Measurements from ENCODE around the gene FEM1B. TPM values are rescaled to one million over a fixed set of nuclear protein-coding genes. Genes with fewer than 3 reads are reported as not detected.

Gene FEM1B
- total RNA-seq, 1 experiment from 2014 or later = 41.0 TPM

DNA sequence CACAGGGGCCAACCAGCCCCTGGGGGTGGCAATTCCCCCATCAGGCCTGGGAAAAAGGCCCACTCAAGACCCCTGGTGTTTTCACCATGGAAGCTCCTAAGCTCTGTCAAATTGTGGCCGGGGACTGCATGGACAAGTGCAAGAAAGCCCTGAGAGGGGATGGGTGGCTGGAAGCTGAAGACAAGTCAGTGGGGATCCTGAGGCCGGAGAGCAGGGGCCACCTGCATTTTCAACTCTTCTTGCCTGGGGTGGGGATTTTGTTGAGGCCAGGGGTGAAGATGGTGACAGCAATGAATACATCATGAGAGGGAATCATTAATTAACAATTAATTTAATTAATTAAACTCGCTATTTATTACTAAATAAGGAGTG, 33.9 kb downstream of the FEM1B start:
- intact Hi-C loops (cut with micrococcal nuclease; ENCODE audit: unreplicated experiment) = no loop called here
- TF ChIP-seq, protein P1, sequence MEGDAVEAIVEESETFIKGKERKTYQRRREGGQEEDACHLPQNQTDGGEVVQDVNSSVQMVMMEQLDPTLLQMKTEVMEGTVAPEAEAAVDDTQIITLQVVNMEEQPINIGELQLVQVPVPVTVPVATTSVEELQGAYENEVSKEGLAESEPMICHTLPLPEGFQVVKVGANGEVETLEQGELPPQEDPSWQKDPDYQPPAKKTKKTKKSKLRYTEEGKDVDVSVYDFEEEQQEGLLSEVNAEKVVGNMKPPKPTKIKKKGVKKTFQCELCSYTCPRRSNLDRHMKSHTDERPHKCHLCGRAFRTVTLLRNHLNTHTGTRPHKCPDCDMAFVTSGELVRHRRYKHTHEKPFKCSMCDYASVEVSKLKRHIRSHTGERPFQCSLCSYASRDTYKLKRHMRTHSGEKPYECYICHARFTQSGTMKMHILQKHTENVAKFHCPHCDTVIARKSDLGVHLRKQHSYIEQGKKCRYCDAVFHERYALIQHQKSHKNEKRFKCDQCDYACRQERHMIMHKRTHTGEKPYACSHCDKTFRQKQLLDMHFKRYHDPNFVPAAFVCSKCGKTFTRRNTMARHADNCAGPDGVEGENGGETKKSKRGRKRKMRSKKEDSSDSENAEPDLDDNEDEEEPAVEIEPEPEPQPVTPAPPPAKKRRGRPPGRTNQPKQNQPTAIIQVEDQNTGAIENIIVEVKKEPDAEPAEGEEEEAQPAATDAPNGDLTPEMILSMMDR (IDR thresholded peaks at IDR 0.05; ENCODE audit: insufficient read depth in 1 of 2, low read depth in 1 of 2, low read length in 1 of 2, severe bottlenecking in 1 of 2, unreplicated experiment in 1 of 2) = no peak
- no peaks in the 10 kb centered on the region for H3K36me3 ChIP-seq (ENCODE audit: control insufficient read depth, insufficient read depth, low read length)
- Mint-ChIP-seq H3K4me1 (ENCODE audit: low read depth, unreplicated experiment) (peaks cover 12% of the 10 kb centered on the region), H3K4me3 (ENCODE audit: unreplicated experiment) (no peak overlapping the region), H3K27ac (ENCODE audit: unreplicated experiment) (no peak overlapping the region), H3K27me3 (ENCODE audit: insufficient read depth, unreplicated experiment) (no peaks in the 10 kb centered on the region), H3K36me3 (ENCODE audit: insufficient read depth, unreplicated experiment) (no peaks in the 10 kb centered on the region), H3K9me3 (ENCODE audit: unreplicated experiment) (no peaks in the 10 kb centered on the region)
- DNase-seq = no peak
- BruUV-seq (replicated peaks) = no TSS peak
- no peaks in the 10 kb centered on the region for H3K27me3 ChIP-seq (replicated peaks; ENCODE audit: control insufficient read depth, insufficient read depth, low read length)
- no peak overlapping the region for H3K4me3 ChIP-seq (ENCODE audit: low read depth, low read length)
- H3K9me3 ChIP-seq = no peaks in the 10 kb centered on the region
- POLR2A ChIA-PET = no interaction called here
- no peaks in the 10 kb centered on the region for H3K4me1 ChIP-seq
- CTCF ChIA-PET = no interaction called here

DNA sequence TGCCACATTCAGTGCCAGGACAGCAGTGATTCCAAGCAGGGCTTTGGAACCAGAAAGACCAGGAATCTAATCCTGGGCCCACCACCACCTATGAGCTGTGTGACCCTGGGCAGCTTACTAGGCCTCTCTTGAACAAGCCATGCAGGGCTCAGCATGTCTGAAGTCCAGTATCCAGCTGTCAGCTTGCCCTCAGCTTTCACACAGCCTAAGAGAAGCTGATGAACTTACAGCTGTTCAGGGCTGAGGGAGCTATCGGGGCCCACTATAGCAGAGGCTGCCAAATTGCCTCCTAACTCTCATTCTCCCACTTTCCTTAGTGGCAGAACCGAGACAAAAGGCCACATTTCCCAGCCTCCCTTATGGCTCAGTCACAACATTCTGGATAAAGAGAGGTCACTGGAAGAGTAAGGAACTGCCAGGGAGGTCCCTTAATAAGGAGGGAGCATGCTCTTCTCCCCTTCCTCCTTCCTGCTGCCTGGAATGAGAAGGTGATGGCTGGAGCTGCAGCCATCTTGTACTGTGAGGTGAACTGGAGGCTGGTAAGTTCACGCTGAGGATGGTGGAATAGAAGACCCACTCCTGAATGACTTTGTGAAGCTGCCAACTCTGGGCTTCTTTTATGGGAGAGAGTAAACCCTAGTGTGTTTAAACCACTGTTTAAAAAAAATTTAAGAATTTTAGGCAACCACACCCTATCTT, 34.5 kb downstream of the FEM1B start:
- H3K27ac Mint-ChIP-seq (ENCODE audit: unreplicated experiment) = no peak overlapping the region
- no peaks in the 10 kb centered on the region for H3K9me3 Mint-ChIP-seq (ENCODE audit: unreplicated experiment)
- no peaks in the 10 kb centered on the region for H3K4me1 ChIP-seq
- BruUV-seq (replicated peaks) = no TSS peak
- H3K4me1 Mint-ChIP-seq (ENCODE audit: low read depth, unreplicated experiment) = peaks cover 6% of the 10 kb centered on the region
- H3K4me3 ChIP-seq (ENCODE audit: low read depth, low read length) = no peak overlapping the region
- H3K27me3 Mint-ChIP-seq (ENCODE audit: insufficient read depth, unreplicated experiment) = no peaks in the 10 kb centered on the region
- H3K27me3 ChIP-seq (replicated peaks; ENCODE audit: control insufficient read depth, insufficient read depth, low read length) = no peaks in the 10 kb centered on the region
- ChIA-PET CTCF (no interaction called here), POLR2A (no interaction called here)
- H3K36me3 ChIP-seq (ENCODE audit: control insufficient read depth, insufficient read depth, low read length) = no peaks in the 10 kb centered on the region
- DNase-seq = no peak
- H3K4me3 Mint-ChIP-seq (ENCODE audit: unreplicated experiment) = no peak overlapping the region
- TF ChIP-seq, protein P1 (IDR thresholded peaks at IDR 0.05; ENCODE audit: insufficient read depth in 1 of 2, low read depth in 1 of 2, low read length in 1 of 2, severe bottlenecking in 1 of 2, unreplicated experiment in 1 of 2) = no peak
- intact Hi-C loops (cut with micrococcal nuclease; ENCODE audit: unreplicated experiment) = no loop called here
- H3K36me3 Mint-ChIP-seq (ENCODE audit: insufficient read depth, unreplicated experiment) = no peaks in the 10 kb centered on the region
- H3K9me3 ChIP-seq = no peaks in the 10 kb centered on the region

DNA sequence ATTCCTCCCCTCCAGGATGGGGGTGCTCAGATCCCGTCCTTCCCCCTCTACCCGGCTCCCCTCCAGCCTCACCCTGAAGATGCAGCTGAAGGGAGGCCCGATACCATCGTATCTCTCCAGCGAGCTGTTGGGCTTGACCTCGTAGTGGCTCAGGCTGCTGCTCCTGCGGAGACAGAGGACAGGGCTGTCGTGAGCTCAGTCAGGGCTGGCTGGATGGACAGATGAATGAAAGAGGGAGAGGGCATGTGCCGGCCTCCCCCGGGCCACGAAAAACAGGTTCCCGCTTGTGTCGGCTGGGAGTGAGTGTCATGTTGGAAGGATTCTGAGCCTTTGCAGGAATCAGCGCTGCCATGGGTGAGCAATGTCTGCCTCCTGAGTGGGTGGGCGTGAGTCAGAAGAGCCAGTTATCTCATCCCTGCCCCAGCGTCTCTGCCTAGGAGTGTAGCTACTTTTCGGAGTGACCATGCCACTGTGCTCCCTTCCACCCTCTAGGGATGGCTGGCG, 35.2 kb downstream of the FEM1B start:
- H3K27me3 Mint-ChIP-seq (ENCODE audit: insufficient read depth, unreplicated experiment) = no peaks in the 10 kb centered on the region
- no peaks in the 10 kb centered on the region for H3K27me3 ChIP-seq (replicated peaks; ENCODE audit: control insufficient read depth, insufficient read depth, low read length)
- intact Hi-C loops (cut with micrococcal nuclease; ENCODE audit: unreplicated experiment) = no loop called here
- BruUV-seq (replicated peaks) = no TSS peak
- peaks cover 5% of the 10 kb centered on the region for H3K4me1 Mint-ChIP-seq (ENCODE audit: low read depth, unreplicated experiment)
- no peak overlapping the region for H3K27ac Mint-ChIP-seq (ENCODE audit: unreplicated experiment)
- CTCF ChIA-PET = no interaction called here
- no peak overlapping the region for H3K4me3 Mint-ChIP-seq (ENCODE audit: unreplicated experiment)
- POLR2A ChIA-PET = no interaction called here
- H3K36me3 ChIP-seq (ENCODE audit: control insufficient read depth, insufficient read depth, low read length) = no peaks in the 10 kb centered on the region
- TF ChIP-seq, protein P1 (IDR thresholded peaks at IDR 0.05; ENCODE audit: insufficient read depth in 1 of 2, low read depth in 1 of 2, low read length in 1 of 2, severe bottlenecking in 1 of 2, unreplicated experiment in 1 of 2) = no peak
- no peaks in the 10 kb centered on the region for H3K4me1 ChIP-seq
- no peaks in the 10 kb centered on the region for H3K36me3 Mint-ChIP-seq (ENCODE audit: insufficient read depth, unreplicated experiment)
- no peak overlapping the region for H3K4me3 ChIP-seq (ENCODE audit: low read depth, low read length)
- no peak for DNase-seq
- H3K9me3 Mint-ChIP-seq (ENCODE audit: unreplicated experiment) = no peaks in the 10 kb centered on the region
- no peaks in the 10 kb centered on the region for H3K9me3 ChIP-seq

Data from Caco-2 (cell line).